GM12873 (cell line): ENCODE results near the gene ITGB3.

Source experiments
- CTCF ChIP-seq: IDR thresholded peaks from 2 replicates; pipeline ENCODE4 v1.5.1; 2012; ENCODE audit warnings: low read depth, mild to moderate bottlenecking, moderate library complexity, low read length, control low read depth; ENCODE audit not compliant: insufficient read depth; ENCODE audit errors: missing control alignments

Gene ITGB3

DNA sequence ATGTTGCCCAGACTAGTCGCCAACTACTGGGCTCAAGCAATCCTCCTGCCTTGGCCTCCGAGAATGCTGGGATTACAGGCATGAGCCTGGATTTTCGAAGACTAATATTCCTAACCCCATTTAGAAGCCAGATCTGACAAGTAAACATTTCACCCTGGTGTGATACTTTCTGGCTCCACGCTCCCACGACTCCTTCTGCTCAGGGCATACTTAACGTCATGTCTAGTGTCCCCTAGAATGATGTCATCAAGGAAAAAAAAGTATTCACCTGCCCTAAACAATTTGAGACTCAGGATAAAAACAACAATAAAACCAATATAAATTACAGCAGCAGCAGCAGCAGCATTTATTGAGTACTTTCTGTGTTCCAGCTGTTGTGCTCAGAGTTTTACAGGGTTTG lies 13.2 kb downstream of the ITGB3 start:
- no peak for TF ChIP-seq CTCF

- TF ChIP-seq CTCF, result no peak
Observed at GRCh38 chr17:47267354-47267828, 13.8 kb downstream of the ITGB3 start.

DNA sequence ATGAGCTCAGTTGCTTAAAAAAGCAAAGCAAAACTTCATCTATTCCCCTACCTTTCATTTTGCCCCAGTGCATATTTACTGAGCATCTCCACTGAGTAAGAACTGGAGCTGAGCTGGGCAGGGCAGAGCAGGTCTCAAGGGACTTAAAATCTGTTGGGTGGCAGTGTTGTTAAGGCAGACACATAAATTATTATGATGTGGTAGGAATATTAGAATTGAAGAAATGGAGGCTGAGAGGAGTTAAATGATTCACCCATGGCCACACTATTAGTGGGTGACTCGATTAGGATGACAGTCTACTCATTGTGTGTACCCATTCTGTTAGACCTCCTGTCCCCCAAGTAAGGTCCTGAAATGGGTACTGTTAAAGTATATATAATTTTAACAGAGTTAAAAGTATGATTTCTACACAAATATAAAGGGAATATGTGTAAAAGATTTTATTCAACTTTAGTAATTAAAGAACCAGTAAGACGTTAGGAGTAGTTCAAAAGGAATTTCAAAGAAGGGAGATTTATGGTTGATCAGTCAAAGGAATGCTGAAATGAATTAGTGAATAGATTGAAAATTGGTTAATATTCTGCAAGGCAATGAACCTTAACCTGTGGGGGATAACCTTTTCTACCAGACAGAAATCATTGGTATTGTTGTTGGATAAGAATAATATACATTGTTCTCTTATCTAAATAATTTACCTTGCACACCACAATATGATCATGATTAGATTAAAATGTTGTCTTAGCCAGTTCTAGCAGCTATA lies 17.5 kb downstream of the ITGB3 start:
- TF ChIP-seq CTCF, result no peak

DNA sequence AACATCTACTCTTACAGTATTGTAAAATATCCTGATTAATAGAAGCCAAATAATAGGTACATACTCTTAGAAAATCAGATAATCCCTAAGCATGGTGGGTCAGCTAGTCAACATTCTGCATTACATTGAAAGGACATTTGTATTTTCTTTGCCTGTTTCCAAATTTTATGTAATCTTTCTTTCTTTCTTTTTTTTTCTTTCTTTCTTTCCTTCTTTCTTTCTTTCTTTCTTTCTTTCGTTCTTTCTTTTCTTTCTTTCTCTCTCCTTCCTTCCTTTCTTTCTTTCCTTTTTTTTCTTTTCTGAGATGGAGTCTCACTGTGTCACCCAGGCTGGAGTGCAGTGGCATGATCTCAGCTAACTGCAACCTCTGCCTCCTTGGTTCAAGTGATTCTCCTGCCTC lies 18.9 kb downstream of the ITGB3 start:
- TF ChIP-seq CTCF, result no peak

DNA sequence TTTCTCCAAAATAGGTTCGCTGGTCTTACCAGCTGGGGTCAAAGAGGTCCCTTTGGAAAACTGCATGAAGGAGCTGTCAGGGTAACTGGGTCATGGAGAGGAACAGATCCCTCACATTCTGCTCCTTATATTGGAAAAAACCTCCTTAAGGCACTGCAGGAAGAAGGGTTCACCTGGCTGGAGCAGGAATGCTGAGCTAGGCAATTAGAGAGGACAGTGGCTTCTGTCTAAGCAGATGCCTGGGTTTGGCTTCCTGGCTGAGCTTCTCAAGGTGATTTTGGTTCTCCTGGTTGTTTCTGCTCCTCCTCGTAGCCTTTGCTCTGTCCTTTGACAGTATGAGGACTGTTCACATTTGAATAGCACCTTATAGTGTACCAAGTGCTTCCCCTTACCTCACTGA lies 19.6 kb downstream of the ITGB3 start:
- TF ChIP-seq CTCF, result no peak

- no peak for TF ChIP-seq CTCF
Observed at GRCh38 chr17:47274319-47275069, 20.9 kb downstream of the ITGB3 start.

DNA sequence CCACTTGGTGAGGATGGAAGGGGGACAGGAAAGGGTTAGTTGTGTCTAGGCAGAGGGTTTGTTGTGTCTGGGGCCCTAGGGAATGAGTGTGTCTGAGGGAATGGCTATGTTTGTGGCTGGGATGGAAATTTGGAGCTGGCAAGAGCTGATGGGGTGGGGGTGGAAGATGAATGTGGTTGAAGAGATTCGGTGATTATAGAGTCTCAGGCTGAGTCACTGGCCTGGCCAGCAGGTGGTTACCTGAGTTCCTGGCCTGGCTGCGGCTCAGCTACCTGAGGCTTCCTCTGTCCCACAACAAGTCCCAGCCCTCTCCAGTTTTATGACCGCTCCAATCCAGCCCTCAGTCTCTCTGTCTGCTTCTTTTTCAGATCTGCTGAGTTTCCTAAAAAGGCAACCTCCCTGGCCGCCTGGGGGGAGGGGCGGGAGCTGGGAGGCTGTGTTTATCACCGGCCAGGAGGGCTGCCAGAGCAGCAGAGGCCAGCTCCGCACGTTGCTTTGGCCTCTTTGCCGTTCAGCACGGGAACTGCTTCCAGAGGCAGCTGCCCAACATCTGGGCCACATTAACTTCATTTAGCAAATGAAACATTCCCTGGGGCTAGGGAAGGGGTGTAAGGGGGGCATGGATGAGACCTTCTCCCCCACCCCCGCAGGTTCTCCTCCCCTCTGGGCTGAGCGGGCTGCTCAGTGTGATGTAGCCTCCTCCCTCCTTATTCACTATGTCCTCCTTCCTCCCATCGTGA lies 21.8 kb downstream of the ITGB3 start:
- no peak for TF ChIP-seq CTCF
